HEK293 (cell line): ENCODE data around the gene PRPF40B.

Experiments
- CTCF ChIA-PET: fragments of 350-600 bp; formaldehyde crosslinking; extraction: SDS; loops from one replicate; lab custom pipeline; 2021; ENCODE audit warnings: antibody characterized with exemption; lab: Yijun Ruan, JAX
- POLR2A ChIA-PET: fragments of 300-600 bp; formaldehyde crosslinking; extraction: SDS; loops from one replicate; lab custom pipeline; 2020; ENCODE audit warnings: antibody characterized with exemption, inconsistent platforms; lab: Yijun Ruan, JAX
- H3K27ac ChIP-seq: fragments of 200-500 bp; sonication (Bioruptor generic); 2 replicates; pipeline ENCODE4 v1.5.1; 2014; ENCODE audit warnings: low read depth, low read length, control low read depth, inconsistent platforms; ENCODE audit errors: extremely low read depth
- H3K36me3 ChIP-seq, 2 experiments: fragments of 200-500 bp in 1 of 2; sonication (Bioruptor generic) in 1 of 2; 1 replicate in 1 of 2; 2 replicates in 1 of 2; pipeline ENCODE4 v1.5.1; 2014 to 2017; ENCODE audit warnings: inconsistent platforms in 2 of 2, low read length in 2 of 2; ENCODE audit not compliant: control insufficient read depth in 2 of 2, insufficient read depth in 1 of 2
- H3K4me1 ChIP-seq: fragments of 200-500 bp; sonication (Bioruptor generic); 2 replicates; pipeline ENCODE4 v1.5.1; 2014; ENCODE audit warnings: mild to moderate bottlenecking, low read length, inconsistent platforms; ENCODE audit not compliant: control insufficient read depth, insufficient read depth
- H3K4me3 ChIP-seq: 2 replicates; pipeline ENCODE4 v1.5.1; 2011; ENCODE audit warnings: low read depth, mild to moderate bottlenecking, control low read depth, low read length, moderate library complexity
- H3K9me3 ChIP-seq: fragments of 200-500 bp; sonication (Bioruptor generic); 2 replicates; pipeline ENCODE4 v1.5.1; 2014; ENCODE audit warnings: low read depth, low read length, inconsistent platforms; ENCODE audit not compliant: control insufficient read depth, insufficient read depth
- SCRT1 ChIP-seq: fragments of 450-650 bp; formaldehyde crosslinking; IDR thresholded peaks from 2 replicates; pipeline ENCODE4 v1.5.1; 2016; ENCODE audit warnings: missing biosample characterization, missing genetic modification characterization, borderline replicate concordance
- SCRT2 ChIP-seq: fragments of 450-650 bp; formaldehyde crosslinking; IDR thresholded peaks from 2 replicates; pipeline ENCODE4 v1.5.1; 2016; ENCODE audit warnings: missing biosample characterization, missing genetic modification characterization
- SP7 ChIP-seq: fragments of 450-650 bp; formaldehyde crosslinking; IDR thresholded peaks from 2 replicates; pipeline ENCODE4 v1.5.1; 2016; ENCODE audit warnings: missing biosample characterization, missing genetic modification characterization
- YY1 ChIP-seq: fragments of 450-650 bp; formaldehyde crosslinking; IDR thresholded peaks from 2 replicates; pipeline ENCODE4 v1.5.1; 2018; ENCODE audit warnings: missing biosample characterization, missing genetic modification characterization
- ZFHX2 ChIP-seq: fragments of 450-650 bp; formaldehyde crosslinking; conservative IDR thresholded peaks from 2 replicates; pipeline ENCODE4 v1.5.1; 2016; ENCODE audit warnings: missing biosample characterization, missing genetic modification characterization
- ZFP37 ChIP-seq: fragments of 450-650 bp; formaldehyde crosslinking; IDR thresholded peaks from 2 replicates; pipeline ENCODE4 v1.5.1; 2016; ENCODE audit warnings: missing biosample characterization, missing genetic modification characterization
- ZNF138 ChIP-seq: fragments of 450-650 bp; formaldehyde crosslinking; IDR thresholded peaks from 2 replicates; pipeline ENCODE4 v1.5.1; 2016; ENCODE audit warnings: missing biosample characterization, missing genetic modification characterization, borderline replicate concordance
- ZNF175 ChIP-seq: fragments of 450-650 bp; formaldehyde crosslinking; IDR thresholded peaks from 2 replicates; pipeline ENCODE4 v1.5.1; 2016; ENCODE audit warnings: missing biosample characterization, missing genetic modification characterization
- ZNF184 ChIP-seq: fragments of 450-650 bp; IDR thresholded peaks from 2 replicates; pipeline ENCODE4 v1.5.1; 2018; ENCODE audit warnings: missing biosample characterization, mild to moderate bottlenecking, missing genetic modification characterization
- ZNF211 ChIP-seq: fragments of 450-650 bp; formaldehyde crosslinking; IDR thresholded peaks from 2 replicates; pipeline ENCODE4 v1.5.1; 2016; ENCODE audit warnings: low read depth, missing biosample characterization, missing genetic modification characterization
- ZNF221 ChIP-seq: fragments of 450-650 bp; formaldehyde crosslinking; IDR thresholded peaks from 2 replicates; pipeline ENCODE4 v1.5.1; 2017; ENCODE audit warnings: missing biosample characterization, missing genetic modification characterization, borderline replicate concordance
- ZNF248 ChIP-seq: fragments of 450-650 bp; formaldehyde crosslinking; IDR thresholded peaks from 2 replicates; pipeline ENCODE4 v1.5.1; 2017; ENCODE audit warnings: missing biosample characterization, missing genetic modification characterization
- ZNF354C ChIP-seq: fragments of 450-650 bp; formaldehyde crosslinking; IDR thresholded peaks from 2 replicates; pipeline ENCODE4 v1.5.1; 2016; ENCODE audit warnings: missing biosample characterization, missing genetic modification characterization, low read depth, borderline replicate concordance
- ZNF48 ChIP-seq: fragments of 450-650 bp; formaldehyde crosslinking; IDR thresholded peaks from 2 replicates; pipeline ENCODE4 v1.5.1; 2016; ENCODE audit warnings: missing biosample characterization, missing genetic modification characterization
- ZNF530 ChIP-seq: fragments of 450-650 bp; formaldehyde crosslinking; IDR thresholded peaks from 2 replicates; pipeline ENCODE4 v1.5.1; 2016; ENCODE audit warnings: low read depth, missing biosample characterization, missing genetic modification characterization
- ZNF610 ChIP-seq: fragments of 450-650 bp; formaldehyde crosslinking; IDR thresholded peaks from 2 replicates; pipeline ENCODE4 v1.5.1; 2016; ENCODE audit warnings: missing biosample characterization, missing genetic modification characterization, borderline replicate concordance
- ZNF658 ChIP-seq: fragments of 450-650 bp; formaldehyde crosslinking; IDR thresholded peaks from 2 replicates; pipeline ENCODE4; 2016; ENCODE audit warnings: missing biosample characterization, missing genetic modification characterization
- ZNF670 ChIP-seq: fragments of 450-650 bp; formaldehyde crosslinking; IDR thresholded peaks from 2 replicates; pipeline ENCODE4 v1.5.1; 2016; ENCODE audit warnings: missing biosample characterization, missing genetic modification characterization, low read depth
- ZNF701 ChIP-seq: fragments of 450-650 bp; formaldehyde crosslinking; IDR thresholded peaks from 2 replicates; pipeline ENCODE4 v1.5.1; 2016; ENCODE audit warnings: missing biosample characterization, missing genetic modification characterization
- ZNF747 ChIP-seq: fragments of 450-650 bp; formaldehyde crosslinking; IDR thresholded peaks from 2 replicates; pipeline ENCODE4 v1.5.1; 2016; ENCODE audit warnings: missing biosample characterization, missing genetic modification characterization
- ZSCAN16 ChIP-seq: fragments of 450-650 bp; formaldehyde crosslinking; IDR thresholded peaks from 2 replicates; pipeline ENCODE4 v1.5.1; 2016; ENCODE audit warnings: missing biosample characterization, missing genetic modification characterization
- TF ChIP-seq, protein P1 (sequence below): fragments of 450-650 bp; formaldehyde crosslinking; IDR thresholded peaks from 2 replicates; pipeline ENCODE4 v1.5.1; 2016; ENCODE audit warnings: missing biosample characterization, missing genetic modification characterization
- TF ChIP-seq, protein P2 (sequence below): fragments of 450-650 bp; formaldehyde crosslinking; IDR thresholded peaks from 2 replicates; pipeline ENCODE4 v1.5.1; 2016; ENCODE audit warnings: missing biosample characterization, missing genetic modification characterization
- TF ChIP-seq, protein P3 (sequence below): fragments of 450-650 bp; formaldehyde crosslinking; IDR thresholded peaks from 2 replicates; pipeline ENCODE4 v1.5.1; 2016; ENCODE audit warnings: missing biosample characterization, missing genetic modification characterization

Gene PRPF40B

DNA sequence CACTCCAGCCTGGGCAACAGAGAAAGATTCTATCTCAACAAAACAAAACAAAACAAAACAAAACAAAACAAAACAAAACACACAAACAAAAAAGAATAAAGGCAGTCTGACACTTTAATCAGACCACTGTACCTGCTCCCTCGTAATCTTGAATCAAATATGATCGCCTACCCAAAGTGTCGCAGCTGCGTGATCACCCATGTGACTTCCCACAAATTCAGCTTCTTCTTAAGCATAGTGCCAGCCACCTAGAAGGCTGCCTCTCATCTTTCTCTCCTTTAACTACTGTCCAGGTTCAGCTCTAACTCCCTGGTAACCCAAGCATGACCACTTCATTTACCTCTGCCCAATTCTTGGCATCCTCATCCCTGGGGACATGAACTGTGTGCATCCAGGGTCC, 46.4 kb downstream of the PRPF40B start:
- H3K27ac ChIP-seq, result no peak overlapping the region
- no peak overlapping the region for H3K4me3 ChIP-seq
- POLR2A ChIA-PET, result no interaction called here
- H3K9me3 ChIP-seq, result no peaks in the 10 kb centered on the region
- H3K4me1 ChIP-seq, result peaks cover 2% of the 10 kb centered on the region; the same call in 1 of the 2 replicates
- CTCF ChIA-PET, result interaction anchor here (0.7 to 1.2 kb wide), 3 partner anchors 9 to 26 kb away, joined by 3 read pairs; no protein-coding TSS in a partner anchor
- no peaks in the 10 kb centered on the region for H3K36me3 ChIP-seq
- TF ChIP-seq ZNF211 (tag by site-specific recombination) (no peak), ZNF610 (tag by site-specific recombination) (no peak), ZNF747 (tag by site-specific recombination) (no peak), ZNF184 (tag by site-specific recombination) (no peak), SP7 (no peak), SCRT1 (tag by site-specific recombination) (no peak), ZNF354C (tag by site-specific recombination) (no peak), ZNF670 (tag by site-specific recombination) (no peak), ZNF658 (tag by site-specific recombination) (no peak), ZNF248 (tag by site-specific recombination) (no peak), ZFP37 (tag by site-specific recombination) (no peak)
- TF ChIP-seq, protein P1, sequence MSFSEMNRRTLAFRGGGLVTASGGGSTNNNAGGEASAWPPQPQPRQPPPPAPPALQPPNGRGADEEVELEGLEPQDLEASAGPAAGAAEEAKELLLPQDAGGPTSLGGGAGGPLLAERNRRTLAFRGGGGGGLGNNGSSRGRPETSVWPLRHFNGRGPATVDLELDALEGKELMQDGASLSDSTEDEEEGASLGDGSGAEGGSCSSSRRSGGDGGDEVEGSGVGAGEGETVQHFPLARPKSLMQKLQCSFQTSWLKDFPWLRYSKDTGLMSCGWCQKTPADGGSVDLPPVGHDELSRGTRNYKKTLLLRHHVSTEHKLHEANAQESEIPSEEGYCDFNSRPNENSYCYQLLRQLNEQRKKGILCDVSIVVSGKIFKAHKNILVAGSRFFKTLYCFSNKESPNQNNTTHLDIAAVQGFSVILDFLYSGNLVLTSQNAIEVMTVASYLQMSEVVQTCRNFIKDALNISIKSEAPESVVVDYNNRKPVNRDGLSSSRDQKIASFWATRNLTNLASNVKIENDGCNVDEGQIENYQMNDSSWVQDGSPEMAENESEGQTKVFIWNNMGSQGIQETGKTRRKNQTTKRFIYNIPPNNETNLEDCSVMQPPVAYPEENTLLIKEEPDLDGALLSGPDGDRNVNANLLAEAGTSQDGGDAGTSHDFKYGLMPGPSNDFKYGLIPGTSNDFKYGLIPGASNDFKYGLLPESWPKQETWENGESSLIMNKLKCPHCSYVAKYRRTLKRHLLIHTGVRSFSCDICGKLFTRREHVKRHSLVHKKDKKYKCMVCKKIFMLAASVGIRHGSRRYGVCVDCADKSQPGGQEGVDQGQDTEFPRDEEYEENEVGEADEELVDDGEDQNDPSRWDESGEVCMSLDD (tag by site-specific recombination), result no peak

DNA sequence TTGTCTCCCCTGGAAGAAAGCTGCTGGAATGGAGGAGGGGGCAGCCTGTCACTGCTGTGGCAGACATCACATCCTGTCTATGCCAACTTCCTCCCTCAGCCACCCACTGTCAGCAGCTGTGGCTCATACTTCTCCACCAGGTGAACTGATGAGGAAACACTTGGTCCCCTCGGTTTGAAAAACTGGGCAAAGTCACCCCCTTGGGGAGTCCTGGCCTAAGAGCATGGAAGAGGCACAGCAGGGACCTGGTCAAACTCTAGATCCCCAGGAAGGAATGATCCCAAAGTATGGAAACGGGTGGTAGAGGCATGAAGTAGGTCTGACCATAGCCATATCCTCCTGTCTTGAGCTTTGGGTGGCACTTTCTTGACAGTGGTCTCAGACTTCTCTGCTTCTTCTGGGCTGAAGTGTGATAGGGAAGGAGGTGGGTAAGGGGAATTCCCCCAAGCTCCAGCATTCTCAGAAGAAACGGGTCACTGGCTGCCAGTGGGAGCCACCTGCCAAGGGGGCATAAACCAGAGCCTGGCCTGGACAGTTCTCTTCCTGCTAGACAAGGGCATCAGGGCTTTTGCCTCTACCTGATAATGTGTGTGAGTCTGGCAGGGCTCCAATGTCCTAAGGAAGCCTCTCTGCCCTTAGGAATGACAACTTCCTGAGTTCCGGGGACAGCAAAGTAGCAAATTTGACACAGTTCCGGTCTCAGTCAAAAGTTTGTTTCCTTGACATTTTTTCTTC, 47.8 kb downstream of the PRPF40B start:
- POLR2A ChIA-PET, result no interaction called here
- Histone ChIP-seq H3K9me3 (no peaks in the 10 kb centered on the region), H3K4me3 (no peak overlapping the region), H3K27ac (no peak overlapping the region), H3K36me3 (no peaks in the 10 kb centered on the region), H3K4me1 (peaks cover 2% of the 10 kb centered on the region; the same call in 1 of the 2 replicates)
- no peak for TF ChIP-seq ZNF530
- no peak for TF ChIP-seq ZNF221 (tag by site-specific recombination)
- TF ChIP-seq ZSCAN16 (tag by site-specific recombination), result no peak
- TF ChIP-seq YY1 (tag by site-specific recombination), result no peak
- TF ChIP-seq ZNF48 (tag by site-specific recombination), result no peak
- CTCF ChIA-PET, result interaction anchor here (0.6 kb wide), 1 partner anchor 28 kb away, joined by 3 read pairs; no protein-coding TSS in a partner anchor

DNA sequence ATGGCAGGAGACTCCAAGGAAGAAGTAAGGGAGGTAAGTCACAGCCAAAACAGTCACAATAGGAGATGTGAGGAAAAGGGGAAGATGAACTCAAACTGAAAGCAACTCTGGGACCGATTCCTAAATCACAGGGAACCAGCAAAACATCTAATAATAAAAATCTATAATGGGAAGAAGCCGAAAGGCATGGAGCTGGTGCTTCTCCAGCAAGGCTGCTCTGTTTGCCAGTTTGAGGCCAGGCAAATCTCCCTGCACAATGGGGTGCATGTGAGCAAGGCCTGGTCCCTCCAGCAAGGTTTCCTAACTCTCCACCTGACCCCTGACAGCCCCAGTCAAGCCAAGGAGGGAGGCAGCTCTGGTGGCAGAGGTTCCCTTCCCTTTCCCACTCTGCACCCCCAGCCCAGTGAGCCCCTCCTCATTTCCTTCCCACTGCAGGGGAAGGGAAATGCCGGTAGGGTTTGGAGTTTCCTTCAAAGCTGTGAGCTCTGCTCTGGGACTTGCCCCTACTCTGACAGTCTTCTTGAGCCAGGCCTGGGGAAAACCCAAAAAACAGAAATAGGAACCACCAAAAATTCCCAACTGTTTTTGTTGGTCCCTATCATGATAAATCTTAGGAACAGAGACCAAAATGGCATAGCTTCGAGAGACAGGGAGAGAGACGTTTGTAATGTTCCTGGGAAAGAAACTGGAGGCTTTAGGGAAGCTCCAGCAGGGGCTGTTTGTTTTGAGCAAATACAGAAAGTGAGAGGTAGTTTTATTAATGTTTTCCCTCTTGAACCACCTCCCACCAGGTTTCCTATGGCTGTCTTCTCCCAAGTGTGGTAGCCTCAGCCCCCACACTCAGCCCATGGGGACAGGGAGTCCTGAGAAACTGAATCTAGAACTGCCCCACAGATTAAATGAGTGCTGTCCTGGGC, 49.2 kb downstream of the PRPF40B start:
- Histone ChIP-seq H3K4me1 (peaks cover 2% of the 10 kb centered on the region; the same call in 1 of the 2 replicates), H3K36me3 (no peaks in the 10 kb centered on the region), H3K4me3 (no peak overlapping the region), H3K9me3 (no peaks in the 10 kb centered on the region), H3K27ac (no peak overlapping the region; the same call in 1 of the 2 replicates)
- ChIA-PET POLR2A (interaction anchor here (0.6 to 1.0 kb wide), 2 partner anchors 9 to 69 kb away, joined by 3 to 4 read pairs; partner anchors contain the start of gene TMBIM6), CTCF (interaction anchor here (0.6 to 1.0 kb wide), 3 partner anchors 7 to 35 kb away, joined by 3 to 5 read pairs (median 4); no protein-coding TSS in a partner anchor)
- TF ChIP-seq, protein P2, sequence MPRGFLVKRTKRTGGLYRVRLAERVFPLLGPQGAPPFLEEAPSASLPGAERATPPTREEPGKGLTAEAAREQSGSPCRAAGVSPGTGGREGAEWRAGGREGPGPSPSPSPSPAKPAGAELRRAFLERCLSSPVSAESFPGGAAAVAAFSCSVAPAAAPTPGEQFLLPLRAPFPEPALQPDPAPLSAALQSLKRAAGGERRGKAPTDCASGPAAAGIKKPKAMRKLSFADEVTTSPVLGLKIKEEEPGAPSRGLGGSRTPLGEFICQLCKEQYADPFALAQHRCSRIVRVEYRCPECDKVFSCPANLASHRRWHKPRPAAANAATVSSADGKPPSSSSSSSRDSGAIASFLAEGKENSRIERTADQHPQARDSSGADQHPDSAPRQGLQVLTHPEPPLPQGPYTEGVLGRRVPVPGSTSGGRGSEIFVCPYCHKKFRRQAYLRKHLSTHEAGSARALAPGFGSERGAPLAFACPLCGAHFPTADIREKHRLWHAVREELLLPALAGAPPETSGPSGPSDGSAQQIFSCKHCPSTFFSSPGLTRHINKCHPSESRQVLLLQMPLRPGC (tag by site-specific recombination), result no peak
- TF ChIP-seq ZNF701 (tag by site-specific recombination) (no peak), SCRT2 (tag by site-specific recombination) (no peak), ZFHX2 (tag by site-specific recombination) (no peak; the same call in 1 of the 2 replicates), ZNF175 (tag by site-specific recombination) (no peak), ZNF138 (tag by site-specific recombination) (no peak)
- TF ChIP-seq, protein P3, sequence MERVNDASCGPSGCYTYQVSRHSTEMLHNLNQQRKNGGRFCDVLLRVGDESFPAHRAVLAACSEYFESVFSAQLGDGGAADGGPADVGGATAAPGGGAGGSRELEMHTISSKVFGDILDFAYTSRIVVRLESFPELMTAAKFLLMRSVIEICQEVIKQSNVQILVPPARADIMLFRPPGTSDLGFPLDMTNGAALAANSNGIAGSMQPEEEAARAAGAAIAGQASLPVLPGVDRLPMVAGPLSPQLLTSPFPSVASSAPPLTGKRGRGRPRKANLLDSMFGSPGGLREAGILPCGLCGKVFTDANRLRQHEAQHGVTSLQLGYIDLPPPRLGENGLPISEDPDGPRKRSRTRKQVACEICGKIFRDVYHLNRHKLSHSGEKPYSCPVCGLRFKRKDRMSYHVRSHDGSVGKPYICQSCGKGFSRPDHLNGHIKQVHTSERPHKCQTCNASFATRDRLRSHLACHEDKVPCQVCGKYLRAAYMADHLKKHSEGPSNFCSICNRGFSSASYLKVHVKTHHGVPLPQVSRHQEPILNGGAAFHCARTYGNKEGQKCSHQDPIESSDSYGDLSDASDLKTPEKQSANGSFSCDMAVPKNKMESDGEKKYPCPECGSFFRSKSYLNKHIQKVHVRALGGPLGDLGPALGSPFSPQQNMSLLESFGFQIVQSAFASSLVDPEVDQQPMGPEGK (tag by site-specific recombination), result no peak
